IMR-90 (cell line): Measurements from ENCODE around the gene COL6A3. TPM values are rescaled to one million over a fixed set of nuclear protein-coding genes. Genes with fewer than 3 reads are reported as not detected.

Source experiments
- ATAC-seq: fragments of 200-7000 bp; cut with Tn5 transposase; 2 replicates; pipeline ENCODE4 v1.9.1; 2020; ENCODE audit warnings: low read depth, mild to moderate bottlenecking, moderate library complexity
- BruUV-seq: library from RNA; stranded (reverse); fragments of 400-500 nt; replicated peaks from 2 replicates; lab custom pipeline; 2021; lab: Mats Ljungman, UMichigan
- CTCF ChIA-PET: fragments of 300-600 bp; formaldehyde crosslinking; extraction: SDS; loops from one replicate; lab custom pipeline; 2021; ENCODE audit warnings: antibody characterized with exemption; lab: Yijun Ruan, JAX
- POLR2A ChIA-PET: fragments of 300-600 bp; sonication (Branson Sonifier 250); formaldehyde crosslinking; loops from one replicate; lab custom pipeline; 2022; ENCODE audit warnings: antibody characterized with exemption; ENCODE audit not compliant: unreplicated experiment; lab: Charles Lee
- DNase-seq: peaks from one replicate; pipeline ENCODE4 v3.0.0; 2013
- H2AFZ ChIP-seq: replicated peaks from 2 replicates; pipeline ENCODE3; 2013; ENCODE audit warnings: low read length, mild to moderate bottlenecking; ENCODE audit not compliant: poor library complexity
- H2AK5ac ChIP-seq: 2 replicates; pipeline ENCODE4 v1.6.1; 2013; ENCODE audit warnings: low read depth, low read length, inconsistent platforms
- H2AK9ac ChIP-seq: replicated peaks from 2 replicates; pipeline ENCODE3; 2013; ENCODE audit warnings: mild to moderate bottlenecking, low read depth, low read length, moderate library complexity; ENCODE audit not compliant: poor library complexity
- H2BK120ac ChIP-seq: 2 replicates; pipeline ENCODE4 v1.6.1; 2013; ENCODE audit warnings: low read depth, low read length, inconsistent platforms
- H2BK15ac ChIP-seq: 3 replicates; pipeline ENCODE4 v1.6.1; 2013; ENCODE audit warnings: low read depth, low read length, inconsistent platforms
- H2BK20ac ChIP-seq: 2 replicates; pipeline ENCODE4 v1.6.1; 2013; ENCODE audit warnings: low read depth, mild to moderate bottlenecking, inconsistent platforms, low read length, moderate library complexity
- H2BK5ac ChIP-seq: 2 replicates; pipeline ENCODE4 v1.6.1; 2013; ENCODE audit warnings: mild to moderate bottlenecking, low read depth, low read length, inconsistent platforms; ENCODE audit not compliant: poor library complexity, severe bottlenecking
- H3K14ac ChIP-seq: replicated peaks from 2 replicates; pipeline ENCODE4 v1.6.1; 2013; ENCODE audit warnings: low read depth, low read length, inconsistent platforms
- H3K18ac ChIP-seq: 2 replicates; pipeline ENCODE4 v1.6.1; 2013; ENCODE audit warnings: low read depth, low read length, control low read depth
- H3K23ac ChIP-seq: 2 replicates; pipeline ENCODE4 v1.6.1; 2013; ENCODE audit warnings: low read depth, low read length, inconsistent platforms
- H3K27ac ChIP-seq: 2 replicates; pipeline ENCODE4 v1.5.1; 2013; ENCODE audit warnings: mild to moderate bottlenecking, control low read depth, low read length; ENCODE audit not compliant: insufficient read depth
- H3K27me3 ChIP-seq: 2 replicates; pipeline ENCODE4 v1.6.1; 2013; ENCODE audit warnings: low read length; ENCODE audit not compliant: control insufficient read depth, insufficient read depth
- H3K36me3 ChIP-seq: 2 replicates; pipeline ENCODE4 v1.6.1; 2013; ENCODE audit warnings: low read length, mixed read lengths; ENCODE audit not compliant: control insufficient read depth, insufficient read depth
- H3K4ac ChIP-seq: 2 replicates; pipeline ENCODE4 v1.6.1; 2013; ENCODE audit warnings: low read depth, low read length, inconsistent platforms
- H3K4me1 ChIP-seq: 2 replicates; pipeline ENCODE4 v1.6.1; 2013; ENCODE audit warnings: low read length, mixed read lengths; ENCODE audit not compliant: control insufficient read depth, insufficient read depth
- H3K4me2 ChIP-seq: 2 replicates; pipeline ENCODE4 v1.6.1; 2013; ENCODE audit warnings: low read depth, mild to moderate bottlenecking, control low read depth, low read length, moderate library complexity
- H3K4me3 ChIP-seq: 2 replicates; pipeline ENCODE4 v1.5.1; 2013; ENCODE audit warnings: low read depth, mild to moderate bottlenecking, control low read depth, low read length, moderate library complexity; ENCODE audit not compliant: insufficient read depth
- H3K56ac ChIP-seq: 2 replicates; pipeline ENCODE4 v1.6.1; 2013; ENCODE audit warnings: low read length, inconsistent platforms; ENCODE audit not compliant: insufficient read depth; ENCODE audit errors: extremely low read depth
- H3K79me1 ChIP-seq, 2 experiments: 2 replicates each; pipeline ENCODE4 v1.6.1; 2013; ENCODE audit warnings: low read length in 2 of 2, inconsistent platforms in 1 of 2, low read depth in 1 of 2
- H3K9ac ChIP-seq: 2 replicates; pipeline ENCODE4 v1.6.1; 2013; ENCODE audit warnings: low read depth, low read length, control low read depth
- H3K9me1 ChIP-seq: 2 replicates; pipeline ENCODE4 v1.6.1; 2013; ENCODE audit warnings: low read length, inconsistent platforms; ENCODE audit not compliant: insufficient read depth
- H3K9me3 ChIP-seq: 2 replicates; pipeline ENCODE4 v1.6.1; 2013; ENCODE audit warnings: low read length; ENCODE audit not compliant: control insufficient read depth, insufficient read depth
- H4K20me1 ChIP-seq: 2 replicates; pipeline ENCODE4 v1.6.1; 2013; ENCODE audit warnings: low read length, inconsistent platforms; ENCODE audit not compliant: insufficient read depth
- H4K5ac ChIP-seq: 2 replicates; pipeline ENCODE4 v1.6.1; 2013; ENCODE audit warnings: mild to moderate bottlenecking, low read depth, low read length, control low read depth
- H4K8ac ChIP-seq, 2 experiments: 2 replicates each; pipeline ENCODE4 v1.6.1; 2013; ENCODE audit warnings: low read depth in 2 of 2, low read length in 2 of 2, control low read depth in 1 of 2, inconsistent platforms in 1 of 2
- H4K91ac ChIP-seq: 2 replicates; pipeline ENCODE4 v1.6.1; 2013; ENCODE audit warnings: low read depth, low read length, inconsistent platforms; ENCODE audit not compliant: insufficient read depth
- BHLHE40 ChIP-seq: fragments of 150-350 bp; IDR thresholded peaks from 2 replicates; pipeline ENCODE4 v1.6.1; 2016; ENCODE audit warnings: mild to moderate bottlenecking, low read depth, low read length
- CEBPB ChIP-seq: IDR thresholded peaks from 2 replicates; pipeline ENCODE4 v1.6.1; 2012; ENCODE audit warnings: low read depth, low read length, improper control_type of control experiment
- CHD1 ChIP-seq: IDR thresholded peaks from 2 replicates; pipeline ENCODE4 v1.6.1; 2012; ENCODE audit warnings: low read depth, low read length, improper control_type of control experiment
- CTCF ChIP-seq: conservative IDR thresholded peaks from 2 replicates; pipeline ENCODE4 v1.5.1; 2012; ENCODE audit warnings: mild to moderate bottlenecking, low read depth, low read length, improper control_type of control experiment
- ELK1 ChIP-seq: fragments of 150-350 bp; IDR thresholded peaks from 2 replicates; pipeline ENCODE4 v1.6.1; 2016; ENCODE audit warnings: low read depth, mild to moderate bottlenecking, low read length, moderate library complexity, borderline replicate concordance
- FOS ChIP-seq: fragments of 150-350 bp; IDR thresholded peaks from 2 replicates; pipeline ENCODE4 v1.6.1; 2016; ENCODE audit warnings: low read depth, low read length
- MAFK ChIP-seq: IDR thresholded peaks from 2 replicates; pipeline ENCODE4 v1.6.1; 2012; ENCODE audit warnings: low read depth, low read length, improper control_type of control experiment
- MXI1 ChIP-seq: IDR thresholded peaks from 2 replicates; pipeline ENCODE4 v1.6.1; 2012; ENCODE audit warnings: low read depth, mild to moderate bottlenecking, low read length, moderate library complexity, borderline replicate concordance
- NFE2L2 ChIP-seq: fragments of 150-350 bp; IDR thresholded peaks from 2 replicates; pipeline ENCODE4 v1.6.1; 2016; ENCODE audit warnings: low read depth, mild to moderate bottlenecking, low read length
- POLR2A ChIP-seq: IDR thresholded peaks from 2 replicates; pipeline ENCODE4 v1.6.1; 2012; ENCODE audit warnings: mild to moderate bottlenecking, low read depth, low read length
- RAD21 ChIP-seq: IDR thresholded peaks from 2 replicates; pipeline ENCODE4 v1.6.1; 2012; ENCODE audit warnings: low read length, improper control_type of control experiment
- SMC3 ChIP-seq: fragments of 150-350 bp; IDR thresholded peaks from 2 replicates; pipeline ENCODE4 v1.6.1; 2016; ENCODE audit warnings: low read depth, mild to moderate bottlenecking, antibody characterized with exemption, low read length, moderate library complexity
- WGBS, 2 experiments: methylation state at CpG; one replicate each; pipeline versions ENCODE4 v1.1.5 to v1.1.7; 2013; ENCODE audit warnings: missing lambda C conversion rate in 2 of 2; ENCODE audit not compliant: insufficient read length in 1 of 2; ENCODE audit errors: extremely low coverage in 2 of 2; 5-methylcytosine and 5-hydroxymethylcytosine counted together
- dilution Hi-C: fragments of 300-500 bp; cut with HindIII; formaldehyde crosslinking; loops from one replicate; pipeline ENCODE4 v1.14.3; 2018; ENCODE audit warnings: low sequenced_read_pairs; ENCODE audit not compliant: unreplicated experiment
- in situ Hi-C: fragments of 300-500 bp; cut with MboI; formaldehyde crosslinking; loops from 3 replicates; pipeline ENCODE4 v1.14.3; 2019; ENCODE audit warnings: low sequenced_read_pairs, inconsistent platforms, mixed read lengths
- intact Hi-C: fragments of 100-400 bp; cut with micrococcal nuclease; formaldehyde crosslinking; loops from 2 replicates; pipeline ENCODE4 v1.10.0; 2022
- polyA plus RNA-seq, 3 experiments: library from polyadenylated mRNA; depleted of rRNA; stranded (reverse); fragments of >200 nt; gene quantifications; 2 replicates each; pipeline ENCODE4 v1.2.3, GENCODE V29; 2012; ENCODE audit warnings: low replicate concordance in 1 of 3
- total RNA-seq: library from RNA; depleted of rRNA; stranded (reverse); fragments of >200 nt; gene quantifications from 2 replicates; pipeline ENCODE4 v1.2.3, GENCODE V29; 2012

COL6A3 gene
- total and polyA plus RNA-seq, 2 of the 4 experiments (the other 2 are of a cell fraction) = 964 to 1,855 TPM

GRCh38 chr2:237431837-237432236 is 17.9 kb upstream of the COL6A3 start (continued):
- TF ChIP-seq ELK1 = no peak
- TF ChIP-seq SMC3 = no peak
- TF ChIP-seq FOS = no peak
- no peak for TF ChIP-seq MAFK
- no peak for TF ChIP-seq MXI1

GRCh38 chr2:237431372-237431771 is 17.4 kb upstream of the COL6A3 start:
- Histone ChIP-seq H2BK20ac (no peak overlapping the region), H3K36me3 (no peaks in the 10 kb centered on the region), H3K27ac (no peak overlapping the region), H2AK9ac (no peak overlapping the region), H2BK120ac (no peak overlapping the region), H3K4ac (no peak overlapping the region), H3K4me2 (no peak overlapping the region), H3K14ac (no peak overlapping the region), H4K91ac (no peak overlapping the region), H4K5ac (no peak overlapping the region), H3K79me1 (peaks cover 0 to 42% of the 10 kb centered on the region in 2 experiments), H3K23ac (no peak overlapping the region), H2BK15ac (no peak overlapping the region), H3K4me1 (peaks cover 32% of the 10 kb centered on the region), H3K9ac (no peak overlapping the region), H2BK5ac (peak overlapping the region; percentile 11), H4K8ac (no peak overlapping the region), H3K9me3 (no peaks in the 10 kb centered on the region), H3K9me1 (peaks cover 39% of the 10 kb centered on the region), H2AFZ (no peak overlapping the region), H4K20me1 (peaks cover 2% of the 10 kb centered on the region; the same call in 1 of the 2 replicates), H3K18ac (no peak overlapping the region), H3K4me3 (no peak overlapping the region), H3K56ac (no peak overlapping the region), H2AK5ac (no peak overlapping the region), H3K27me3 (no peaks in the 10 kb centered on the region)
- no peak for ATAC-seq
- DNase-seq = peak; percentile 93
- ChIA-PET POLR2A (interaction anchor here (0.6 kb wide), 1 partner anchor 10 kb away, joined by 3 read pairs; no protein-coding TSS in a partner anchor), CTCF (interaction anchor here (0.6 to 2.3 kb wide), 3 partner anchors 10 to 346 kb away, joined by 3 to 9 read pairs (median 3); no protein-coding TSS in a partner anchor)
- dilution Hi-C loops (no loop called here), in situ Hi-C loops (no loop called here), intact Hi-C loops (no loop called here)
- WGBS, 2 experiments = no CpG with 5 or more reads among the region's 1 CpG
- TF ChIP-seq FOS (peak; percentile 61; the same call in 1 of the 2 replicates), MAFK (0 out of 2 replicates have a peak, but pooled peaks have one; percentile 11), NFE2L2 (0 out of 2 replicates have a peak, but pooled peaks have one; percentile 25), CEBPB (no peak), ELK1 (no peak), CHD1 (no peak), RAD21 (no peak), POLR2A (no peak; the same call in 1 of the 2 replicates), BHLHE40 (peak; percentile 23; the same call in 1 of the 2 replicates), CTCF (0 out of 2 replicates have a peak, but pooled peaks have one; percentile 11)
- no TSS peak for BruUV-seq
